ENCODE data around the gene NTN3.

DNA sequence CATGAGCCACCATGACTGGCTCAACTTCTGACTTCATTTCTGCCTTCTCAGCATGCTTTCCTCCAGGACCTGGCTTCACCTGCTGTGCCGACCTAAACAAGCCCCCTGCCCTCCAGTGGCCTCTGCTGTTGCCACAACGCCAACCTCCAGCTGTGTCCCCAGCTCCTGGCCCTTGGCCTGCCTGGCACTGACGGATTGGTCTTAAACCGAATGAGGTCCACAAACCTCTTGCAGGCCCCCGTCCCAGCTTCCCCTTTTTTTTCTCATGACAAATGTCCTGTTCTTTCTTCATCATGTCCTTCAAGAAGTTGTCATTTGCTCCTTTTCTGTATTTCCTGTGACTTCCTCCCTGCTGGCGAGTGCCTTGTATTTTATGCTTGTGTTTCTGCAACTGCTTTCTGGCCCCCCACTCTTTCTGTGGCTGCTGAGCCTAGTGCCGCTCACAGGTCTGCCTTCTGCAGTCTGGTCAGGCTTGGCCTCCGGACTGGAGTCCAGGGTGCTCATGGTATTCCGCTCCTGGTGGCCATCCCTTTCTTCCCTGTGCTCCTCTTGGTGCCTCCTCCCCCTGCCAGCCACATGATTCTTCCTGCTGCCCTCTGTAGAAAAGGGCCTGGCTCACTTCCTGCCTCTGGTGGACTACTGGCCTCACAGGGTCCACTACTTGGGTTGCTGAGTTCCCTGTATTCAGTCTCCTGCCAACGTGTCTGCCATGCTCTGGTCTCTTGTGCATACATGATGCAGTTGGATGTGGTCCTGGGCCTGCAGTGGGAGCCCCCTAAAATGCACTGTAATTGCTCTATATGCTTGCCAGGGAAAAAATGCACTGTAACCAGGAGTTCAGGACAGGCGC, 45.5 kb downstream of the NTN3 start:
- TF ChIP-seq, protein P1, sequence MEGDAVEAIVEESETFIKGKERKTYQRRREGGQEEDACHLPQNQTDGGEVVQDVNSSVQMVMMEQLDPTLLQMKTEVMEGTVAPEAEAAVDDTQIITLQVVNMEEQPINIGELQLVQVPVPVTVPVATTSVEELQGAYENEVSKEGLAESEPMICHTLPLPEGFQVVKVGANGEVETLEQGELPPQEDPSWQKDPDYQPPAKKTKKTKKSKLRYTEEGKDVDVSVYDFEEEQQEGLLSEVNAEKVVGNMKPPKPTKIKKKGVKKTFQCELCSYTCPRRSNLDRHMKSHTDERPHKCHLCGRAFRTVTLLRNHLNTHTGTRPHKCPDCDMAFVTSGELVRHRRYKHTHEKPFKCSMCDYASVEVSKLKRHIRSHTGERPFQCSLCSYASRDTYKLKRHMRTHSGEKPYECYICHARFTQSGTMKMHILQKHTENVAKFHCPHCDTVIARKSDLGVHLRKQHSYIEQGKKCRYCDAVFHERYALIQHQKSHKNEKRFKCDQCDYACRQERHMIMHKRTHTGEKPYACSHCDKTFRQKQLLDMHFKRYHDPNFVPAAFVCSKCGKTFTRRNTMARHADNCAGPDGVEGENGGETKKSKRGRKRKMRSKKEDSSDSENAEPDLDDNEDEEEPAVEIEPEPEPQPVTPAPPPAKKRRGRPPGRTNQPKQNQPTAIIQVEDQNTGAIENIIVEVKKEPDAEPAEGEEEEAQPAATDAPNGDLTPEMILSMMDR (IDR thresholded peaks at IDR 0.05) = no peak
- TF ChIP-seq POLR2A (IDR thresholded peaks at IDR 0.05) = no peak
